ENCODE results near the gene KLRB1.

DNA sequence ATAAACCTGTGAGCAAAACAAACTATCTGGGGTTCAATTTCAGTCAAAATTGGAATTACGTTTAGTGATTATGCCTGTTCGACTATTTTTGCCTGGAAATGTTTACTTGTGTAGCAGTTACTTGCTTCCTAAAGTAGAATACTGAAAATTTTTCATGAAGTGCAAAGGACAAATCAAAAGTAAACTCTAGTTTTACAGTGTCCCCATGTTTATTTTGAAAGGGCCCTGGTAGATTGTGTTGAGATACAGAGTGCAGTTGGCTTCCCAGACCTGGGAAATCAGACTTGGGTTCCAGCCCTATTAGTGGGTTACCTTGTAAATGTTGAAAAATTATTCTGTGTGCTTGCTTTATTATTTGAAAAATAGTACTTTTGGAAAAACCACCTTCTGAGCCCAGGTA is 17.3 kb downstream of the KLRB1 start:
- no peak for TF ChIP-seq EZH2phosphoT487 (IDR thresholded peaks at IDR 0.05; ENCODE audit: borderline replicate concordance)
- TF ChIP-seq, protein P1, sequence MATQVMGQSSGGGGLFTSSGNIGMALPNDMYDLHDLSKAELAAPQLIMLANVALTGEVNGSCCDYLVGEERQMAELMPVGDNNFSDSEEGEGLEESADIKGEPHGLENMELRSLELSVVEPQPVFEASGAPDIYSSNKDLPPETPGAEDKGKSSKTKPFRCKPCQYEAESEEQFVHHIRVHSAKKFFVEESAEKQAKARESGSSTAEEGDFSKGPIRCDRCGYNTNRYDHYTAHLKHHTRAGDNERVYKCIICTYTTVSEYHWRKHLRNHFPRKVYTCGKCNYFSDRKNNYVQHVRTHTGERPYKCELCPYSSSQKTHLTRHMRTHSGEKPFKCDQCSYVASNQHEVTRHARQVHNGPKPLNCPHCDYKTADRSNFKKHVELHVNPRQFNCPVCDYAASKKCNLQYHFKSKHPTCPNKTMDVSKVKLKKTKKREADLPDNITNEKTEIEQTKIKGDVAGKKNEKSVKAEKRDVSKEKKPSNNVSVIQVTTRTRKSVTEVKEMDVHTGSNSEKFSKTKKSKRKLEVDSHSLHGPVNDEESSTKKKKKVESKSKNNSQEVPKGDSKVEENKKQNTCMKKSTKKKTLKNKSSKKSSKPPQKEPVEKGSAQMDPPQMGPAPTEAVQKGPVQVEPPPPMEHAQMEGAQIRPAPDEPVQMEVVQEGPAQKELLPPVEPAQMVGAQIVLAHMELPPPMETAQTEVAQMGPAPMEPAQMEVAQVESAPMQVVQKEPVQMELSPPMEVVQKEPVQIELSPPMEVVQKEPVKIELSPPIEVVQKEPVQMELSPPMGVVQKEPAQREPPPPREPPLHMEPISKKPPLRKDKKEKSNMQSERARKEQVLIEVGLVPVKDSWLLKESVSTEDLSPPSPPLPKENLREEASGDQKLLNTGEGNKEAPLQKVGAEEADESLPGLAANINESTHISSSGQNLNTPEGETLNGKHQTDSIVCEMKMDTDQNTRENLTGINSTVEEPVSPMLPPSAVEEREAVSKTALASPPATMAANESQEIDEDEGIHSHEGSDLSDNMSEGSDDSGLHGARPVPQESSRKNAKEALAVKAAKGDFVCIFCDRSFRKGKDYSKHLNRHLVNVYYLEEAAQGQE (IDR thresholded peaks at IDR 0.05; ENCODE audit: low read depth) = no peak
- TF ChIP-seq, protein P2, sequence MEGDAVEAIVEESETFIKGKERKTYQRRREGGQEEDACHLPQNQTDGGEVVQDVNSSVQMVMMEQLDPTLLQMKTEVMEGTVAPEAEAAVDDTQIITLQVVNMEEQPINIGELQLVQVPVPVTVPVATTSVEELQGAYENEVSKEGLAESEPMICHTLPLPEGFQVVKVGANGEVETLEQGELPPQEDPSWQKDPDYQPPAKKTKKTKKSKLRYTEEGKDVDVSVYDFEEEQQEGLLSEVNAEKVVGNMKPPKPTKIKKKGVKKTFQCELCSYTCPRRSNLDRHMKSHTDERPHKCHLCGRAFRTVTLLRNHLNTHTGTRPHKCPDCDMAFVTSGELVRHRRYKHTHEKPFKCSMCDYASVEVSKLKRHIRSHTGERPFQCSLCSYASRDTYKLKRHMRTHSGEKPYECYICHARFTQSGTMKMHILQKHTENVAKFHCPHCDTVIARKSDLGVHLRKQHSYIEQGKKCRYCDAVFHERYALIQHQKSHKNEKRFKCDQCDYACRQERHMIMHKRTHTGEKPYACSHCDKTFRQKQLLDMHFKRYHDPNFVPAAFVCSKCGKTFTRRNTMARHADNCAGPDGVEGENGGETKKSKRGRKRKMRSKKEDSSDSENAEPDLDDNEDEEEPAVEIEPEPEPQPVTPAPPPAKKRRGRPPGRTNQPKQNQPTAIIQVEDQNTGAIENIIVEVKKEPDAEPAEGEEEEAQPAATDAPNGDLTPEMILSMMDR (IDR thresholded peaks at IDR 0.05 in 2 of 3, conservative IDR thresholded peaks at IDR 0.05 in 1 of 3; ENCODE audit: borderline replicate concordance in 1 of 3, insufficient read depth in 1 of 3, low read depth in 2 of 3, low read length in 2 of 3) = no peak
- no peak for TF ChIP-seq ZNF274 (IDR thresholded peaks at IDR 0.05; ENCODE audit: low read depth, low read length)

Measured in HCT116 (cell line).